Activated T-helper 1 cell treated with anti-CD3 and anti-CD28 coated beads, Interleukin-2, amount 50 U/mL, for 16 hours (primary cell): ENCODE data around the gene LDLR.
"Not testable (repeated sequence)": the region's sequence is repeated elsewhere in the genome, so short reads cannot be mapped to it uniquely, and the experiment has no call there.

Experiments used
- DNase-seq, 2 donors: peaks; one replicate each; pipeline ENCODE4 v3.0.0-alpha.2; 2020; ENCODE audit warnings: low read depth in 1 of 2, low spot score in 1 of 2

Gene LDLR

GRCh38 chr19:11070123-11070522 is 19.1 kb upstream of the LDLR start:
- DNase-seq, result no peak

DNA sequence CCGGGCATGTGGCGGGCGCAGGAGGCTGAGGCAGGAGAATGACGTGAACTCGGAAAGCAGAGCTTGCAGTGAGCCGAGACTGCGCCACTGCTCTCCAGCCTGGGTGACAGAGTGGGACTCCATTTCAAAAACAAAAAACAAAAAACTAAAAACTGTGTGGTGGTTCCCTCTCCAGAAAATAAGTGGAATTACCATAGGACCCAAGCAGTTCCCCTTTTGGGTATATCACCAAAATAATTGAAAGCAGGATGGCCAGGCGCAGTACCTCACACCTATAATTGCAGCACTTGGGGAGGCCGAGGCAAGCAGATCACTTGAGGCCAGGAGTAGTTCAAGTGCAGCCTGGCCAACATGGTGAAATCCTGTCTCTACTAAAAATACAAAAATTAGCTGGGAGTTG is 15.7 kb upstream of the LDLR start:
- DNase-seq, result no peak

GRCh38 chr19:11076792-11077191 is 12.5 kb upstream of the LDLR start:
- DNase-seq, result not testable (repeated sequence)

DNA sequence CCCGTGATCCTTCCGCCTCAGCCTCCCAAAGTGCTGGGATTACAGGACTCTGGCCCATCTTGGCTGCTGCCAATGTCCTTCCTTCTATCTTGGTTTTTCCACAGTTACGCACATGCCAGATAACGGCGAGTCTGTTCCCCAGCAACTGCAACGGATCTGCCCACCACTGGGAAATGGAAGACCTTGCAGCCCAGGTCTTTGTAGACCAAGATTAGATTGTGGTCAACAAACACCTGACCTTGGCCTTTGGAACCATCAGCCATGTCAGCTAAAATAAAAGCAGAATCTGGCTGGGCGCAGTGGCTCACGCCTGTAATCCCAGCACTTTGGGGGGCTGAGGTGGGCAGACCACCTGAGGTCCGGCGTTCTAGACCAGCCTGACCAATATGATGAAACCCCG is 10.4 kb upstream of the LDLR start:
- no peak for DNase-seq

DNA sequence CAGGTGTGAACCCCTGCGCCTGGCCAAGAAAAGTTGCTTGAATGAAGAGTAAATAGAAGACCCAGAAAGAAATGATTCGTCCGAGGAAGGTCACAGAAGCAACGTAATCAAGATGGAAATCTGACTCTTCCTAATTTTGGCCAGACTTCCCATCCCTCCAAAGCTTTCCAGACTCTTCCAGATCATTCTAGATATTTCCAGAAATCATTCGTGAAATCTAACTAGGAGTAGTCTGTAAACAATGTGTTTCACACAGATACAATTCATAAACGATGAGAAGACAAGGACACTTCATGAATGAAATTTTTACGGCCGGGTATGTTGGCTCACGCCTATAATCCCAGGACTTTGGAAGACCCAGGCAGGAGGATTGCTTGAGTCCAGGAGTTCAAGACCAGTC is 9.3 kb upstream of the LDLR start:
- DNase-seq, result no peak

DNA sequence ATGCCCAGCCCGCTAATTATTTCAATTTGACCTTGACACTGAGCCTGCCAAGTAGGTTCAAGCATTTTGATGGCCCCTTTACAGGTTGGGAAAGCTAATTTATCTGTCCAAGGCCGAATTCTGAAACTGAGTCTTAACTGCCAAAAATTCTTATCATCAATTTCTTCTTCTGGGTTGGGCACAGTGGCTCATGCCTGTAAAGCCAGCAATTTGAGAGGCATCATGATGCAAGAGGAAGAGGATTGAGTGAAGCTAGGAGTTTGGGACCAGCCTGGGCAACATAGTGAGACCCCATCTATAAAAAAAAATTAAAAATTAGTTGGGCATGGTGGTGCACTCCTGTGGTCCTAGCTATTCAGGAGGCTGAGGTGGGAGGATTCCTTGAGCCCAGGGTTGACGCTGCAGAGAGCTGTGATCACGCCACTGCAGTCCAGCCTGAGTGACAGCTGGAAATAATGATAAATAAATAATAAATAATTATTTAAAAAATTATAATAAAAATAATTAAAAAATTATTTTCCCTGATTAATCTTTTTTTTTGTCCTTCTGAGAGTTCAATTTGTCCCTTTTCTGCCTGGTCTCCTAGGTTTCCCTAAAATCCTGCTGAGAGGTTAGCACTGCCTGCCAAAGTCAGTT is 1.3 kb upstream of the LDLR start:
- no peak for DNase-seq

DNA sequence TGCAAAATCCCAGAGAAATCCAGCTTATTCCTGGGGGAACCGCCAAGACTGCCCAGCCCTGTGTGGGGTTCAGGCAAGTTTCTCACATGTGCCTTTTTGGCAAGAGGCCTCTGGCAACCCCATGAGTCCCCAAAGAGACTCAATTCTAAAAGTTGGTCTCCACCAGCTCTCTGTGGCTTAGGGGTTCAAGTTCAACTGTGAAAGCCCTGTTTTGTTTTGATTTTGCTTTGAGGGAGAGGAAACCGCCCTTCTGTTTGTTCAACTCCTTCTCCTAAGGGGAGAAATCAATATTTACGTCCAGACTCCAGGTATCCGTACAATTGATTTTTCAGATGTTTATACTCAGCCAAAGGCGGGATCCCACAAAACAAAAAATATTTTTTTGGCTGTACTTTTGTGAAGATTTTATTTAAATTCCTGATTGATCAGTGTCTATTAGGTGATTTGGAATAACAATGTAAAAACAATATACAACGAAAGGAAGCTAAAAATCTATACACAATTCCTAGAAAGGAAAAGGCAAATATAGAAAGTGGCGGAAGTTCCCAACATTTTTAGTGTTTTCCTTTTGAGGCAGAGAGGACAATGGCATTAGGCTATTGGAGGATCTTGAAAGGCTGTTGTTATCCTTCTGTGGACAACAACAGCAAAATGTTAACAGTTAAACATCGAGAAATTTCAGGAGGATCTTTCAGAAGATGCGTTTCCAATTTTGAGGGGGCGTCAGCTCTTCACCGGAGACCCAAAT is 583 bp upstream of the LDLR start:
- no peak for DNase-seq

DNA sequence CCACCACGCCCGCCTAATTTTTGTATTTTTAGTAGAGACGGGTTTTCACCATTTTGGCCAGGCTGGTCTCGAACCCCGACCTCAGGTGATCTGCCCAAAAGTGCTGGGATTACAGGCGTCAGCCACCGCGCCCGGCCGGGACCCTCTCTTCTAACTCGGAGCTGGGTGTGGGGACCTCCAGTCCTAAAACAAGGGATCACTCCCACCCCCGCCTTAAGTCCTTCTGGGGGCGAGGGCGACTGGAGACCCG is 676 bp downstream of the LDLR start:
- not testable (repeated sequence) for DNase-seq

GRCh38 chr19:11090264-11090996 is 1.2 kb downstream of the LDLR start:
- DNase-seq, result peak; percentile 94 to 95

- no peak for DNase-seq
These were observed 1.9 kb downstream of the LDLR start for GRCh38 chr19:11090997-11091702.

DNA sequence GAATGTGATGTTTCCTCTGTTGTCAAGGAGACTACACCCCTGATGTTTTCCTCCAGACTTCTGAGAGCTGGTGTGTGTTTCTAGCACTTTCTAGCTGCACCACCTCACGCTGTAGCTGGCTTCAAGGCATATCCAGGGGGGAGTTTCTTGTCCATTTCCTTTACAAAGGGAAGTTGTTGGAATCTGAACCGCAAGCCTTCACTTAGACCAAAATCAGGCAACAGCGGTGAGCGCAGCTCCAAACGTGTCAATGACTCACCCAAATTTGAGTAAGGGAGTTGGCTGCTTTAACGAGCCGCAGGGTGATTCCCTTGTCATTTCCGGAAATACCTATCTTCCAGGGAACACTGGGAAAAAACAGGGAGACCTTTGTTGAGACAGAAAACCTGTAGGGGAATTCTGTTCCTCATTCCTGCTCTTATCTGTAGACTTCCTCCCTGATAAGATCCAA is 2.5 kb downstream of the LDLR start:
- peak; percentile 18 to 47 for DNase-seq

DNA sequence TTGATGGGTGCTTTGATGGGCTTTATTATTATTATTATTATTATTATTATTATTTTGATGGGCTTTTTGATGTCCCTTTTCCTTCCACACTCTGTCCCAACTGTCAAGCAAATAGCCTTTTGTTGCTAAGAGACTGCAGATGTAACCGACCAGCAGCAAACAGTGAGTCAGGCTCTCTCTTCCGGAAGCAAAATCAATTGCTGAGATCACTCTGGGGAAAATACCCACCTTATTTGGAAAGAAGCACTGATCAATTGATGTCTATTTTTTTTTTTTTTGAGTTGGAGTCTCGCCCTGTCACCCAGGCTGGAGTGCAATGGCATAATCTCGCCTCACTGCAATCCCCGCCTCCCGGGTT is 2.9 kb downstream of the LDLR start:
- DNase-seq, result peak in 1 of 2 donors; percentile 33

- DNase-seq, result no peak
These were observed 4.5 kb downstream of the LDLR start for GRCh38 chr19:11093689-11094238.

DNA sequence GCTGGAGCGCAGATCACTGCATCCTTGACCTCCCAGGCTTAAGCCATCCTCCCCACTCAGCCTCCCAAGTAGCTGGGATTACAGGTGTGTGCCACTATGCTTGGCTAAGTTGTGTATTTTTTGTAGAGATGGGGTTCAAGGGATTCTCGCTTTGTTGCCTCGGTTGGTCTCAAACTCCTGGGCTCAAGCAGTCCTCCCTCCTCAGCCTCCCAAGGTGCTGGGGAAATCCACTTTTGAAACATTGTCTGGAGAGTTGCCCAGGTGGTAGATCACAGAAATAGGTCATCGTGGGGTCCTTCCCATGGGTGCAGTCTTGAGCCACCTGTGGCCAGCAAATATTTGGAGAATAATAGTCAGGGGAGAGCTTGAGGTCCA is 5.2 kb downstream of the LDLR start:
- DNase-seq, result no peak

DNA sequence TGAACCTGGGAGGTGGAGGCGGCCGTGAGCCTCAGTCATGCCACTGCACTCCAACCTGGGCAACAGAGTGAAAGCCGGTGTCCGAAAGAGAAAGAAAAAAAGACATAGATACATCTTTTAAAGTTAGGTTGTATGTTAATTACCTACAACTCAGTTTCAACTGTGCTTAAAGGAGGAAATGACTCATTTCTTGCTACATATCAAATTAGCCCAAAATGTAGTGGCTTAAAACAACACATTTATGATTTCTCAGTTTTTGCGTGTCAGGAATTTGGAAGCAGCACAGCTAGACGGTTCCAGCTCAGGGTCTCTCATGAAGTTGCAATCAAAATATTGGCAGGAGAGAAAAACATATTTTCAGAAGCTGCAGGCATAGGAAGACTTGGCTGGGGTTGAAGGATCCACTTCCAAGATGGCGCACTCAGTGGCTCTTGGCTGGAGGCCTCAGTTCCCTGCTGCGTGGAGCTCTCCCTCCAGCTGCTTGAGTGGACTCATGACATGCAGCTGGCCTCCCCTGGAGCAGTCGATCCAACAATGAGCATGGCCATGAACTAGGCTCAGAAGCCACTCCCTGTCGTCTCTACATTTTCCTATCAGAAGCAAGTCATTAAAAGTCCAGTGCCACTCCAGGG is 7.1 kb downstream of the LDLR start:
- no peak for DNase-seq

DNA sequence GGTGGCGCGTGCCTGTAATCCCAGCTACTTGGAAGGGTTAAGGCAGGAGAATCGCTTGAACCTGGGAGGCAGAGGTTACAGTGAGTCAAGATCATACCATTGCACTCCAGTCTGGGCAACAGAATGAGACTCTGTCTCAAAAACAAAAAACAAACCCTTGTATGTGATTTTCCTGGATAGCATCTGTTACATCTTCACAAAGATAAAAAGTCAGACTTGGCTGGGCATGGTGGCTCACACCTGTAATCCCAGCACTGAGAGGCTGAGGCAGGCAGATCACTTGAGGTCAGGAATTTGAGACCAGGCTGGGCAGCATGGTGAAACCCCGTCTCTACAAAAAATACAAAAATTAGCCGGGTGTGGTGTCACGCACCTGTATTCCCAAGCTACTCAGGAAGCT is 8.1 kb downstream of the LDLR start:
- DNase-seq, result not testable (repeated sequence)

- DNase-seq, result no peak
These were observed 9.1 kb downstream of the LDLR start for GRCh38 chr19:11098327-11098726.

DNA sequence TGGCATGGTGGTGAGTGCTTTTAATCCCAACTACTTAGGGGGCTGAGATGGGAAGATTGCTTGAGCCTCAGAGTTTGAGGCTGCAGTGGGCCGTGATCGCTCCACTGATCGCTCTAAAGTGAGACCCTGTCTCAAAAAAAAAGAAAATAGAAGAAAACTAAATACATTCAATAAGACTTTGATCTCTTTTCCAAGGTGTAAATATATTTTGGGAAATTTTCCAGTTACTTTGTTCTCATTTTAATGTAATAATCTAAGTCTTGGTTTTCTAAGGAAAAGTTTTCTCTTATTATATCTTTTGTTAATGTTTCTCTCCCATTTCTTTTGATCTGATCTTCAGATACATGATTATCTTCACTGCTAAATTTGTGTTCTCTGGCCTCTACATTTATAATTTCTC is 9.6 kb downstream of the LDLR start:
- DNase-seq, result no peak

GRCh38 chr19:11100049-11100448 is 10.8 kb downstream of the LDLR start:
- DNase-seq, result no peak

DNA sequence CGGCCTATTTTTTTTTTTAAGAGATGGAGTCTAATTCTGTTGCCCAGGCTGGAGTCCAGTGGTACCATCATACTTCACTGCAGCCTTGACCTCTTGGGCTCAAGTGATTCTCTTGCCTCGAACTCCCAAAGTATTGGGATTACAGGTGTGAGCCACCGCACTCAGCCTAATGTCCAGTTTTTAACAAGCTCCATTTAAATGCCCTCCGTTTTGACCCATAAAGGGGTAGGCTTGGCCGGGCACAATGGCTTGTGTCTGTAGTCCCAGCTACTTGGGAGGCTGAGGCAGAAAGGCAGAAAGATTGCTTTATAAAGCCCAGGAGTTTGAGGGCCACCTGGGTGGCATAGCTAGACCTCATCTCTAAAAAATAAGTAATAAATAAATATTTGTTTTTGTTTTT is 11.8 kb downstream of the LDLR start:
- no peak for DNase-seq

- DNase-seq, result no peak
These were observed 13.7 kb downstream of the LDLR start for GRCh38 chr19:11102944-11103343.
